ENCODE results near the gene EXOSC3.

Gene EXOSC3

DNA sequence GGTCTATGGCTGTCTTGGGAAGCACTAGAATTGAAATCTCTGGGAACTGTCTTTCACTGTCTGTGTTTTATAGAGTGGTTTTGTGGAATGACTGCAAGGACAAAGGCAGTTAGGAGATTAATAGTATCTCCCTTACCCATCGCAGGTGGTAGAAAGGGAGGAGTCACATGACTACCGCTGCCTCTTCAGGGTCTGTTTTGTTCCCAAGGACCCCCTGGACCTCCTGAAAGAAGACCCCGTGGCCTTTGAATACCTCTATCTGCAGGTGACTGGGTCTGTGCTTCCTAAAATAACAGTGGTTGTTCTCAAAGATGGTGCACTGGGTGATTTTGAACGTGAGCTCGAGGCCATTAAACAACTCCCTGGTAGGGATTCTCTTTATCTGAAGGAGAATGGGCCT lies 54.0 kb downstream of the EXOSC3 start:
- DNase-seq, result no peak

DNA sequence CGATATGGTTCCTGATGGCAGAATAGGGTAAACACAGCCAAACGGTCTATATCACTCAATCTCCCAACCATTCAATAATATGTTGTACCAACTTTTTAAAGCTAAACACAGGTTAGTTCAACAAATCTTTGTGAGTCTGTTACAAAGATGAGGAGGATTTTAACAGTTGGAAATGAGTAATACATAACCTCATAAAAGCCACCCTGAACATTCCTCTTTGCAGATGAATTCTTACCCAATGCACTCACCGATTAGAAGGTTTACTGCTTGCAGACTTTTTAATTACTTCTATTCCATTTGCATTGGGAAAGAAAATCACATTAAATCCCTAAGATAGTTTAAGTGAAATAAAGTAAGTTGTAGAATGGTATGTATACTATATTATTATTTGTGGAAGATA lies 54.6 kb downstream of the EXOSC3 start:
- no peak for DNase-seq

Data from inflammatory macrophage treated with lipopolysaccharide for 1 hour (primary cell).